Ovary (tissue), 9 donors: ENCODE data around the gene STEAP3. TPM values are rescaled to one million over a fixed set of nuclear protein-coding genes. Genes with fewer than 3 reads are reported as not detected.

ENCODE experiments used
- DNase-seq, 5 donors: peaks; one replicate each; pipeline ENCODE4 v3.0.0-alpha.2; 2019 to 2020
- H3K27ac ChIP-seq, 2 donors: fragments of 200-600 bp; one replicate each; pipeline versions ENCODE4 v1.5.1 to v1.8.0; 2019 to 2022
- H3K27me3 ChIP-seq: fragments of 200-600 bp; one replicate; pipeline ENCODE4 v1.8.0; 2022
- H3K36me3 ChIP-seq: fragments of 200-600 bp; sonication (generic); one replicate; pipeline ENCODE4 v1.5.1; 2019
- H3K4me1 ChIP-seq: one replicate; pipeline ENCODE4 v1.8.1; 2013; ENCODE audit warnings: mild to moderate bottlenecking, moderate library complexity; ENCODE audit not compliant: insufficient read depth
- H3K4me3 ChIP-seq: fragments of 200-600 bp; sonication (generic); one replicate; pipeline ENCODE4 v1.5.1; 2017
- H3K9me3 ChIP-seq, 2 donors: fragments of 200-600 bp in 1 of 2; sonication (generic) in 1 of 2; one replicate each; pipeline versions ENCODE4 v1.5.1 to v1.8.1; 2013 to 2019; ENCODE audit warnings: mild to moderate bottlenecking in 1 of 2, moderate library complexity in 1 of 2
- EP300 ChIP-seq: sonication (generic); formaldehyde crosslinking; IDR thresholded peaks from one replicate; pipeline ENCODE4 v1.6.1; 2017; ENCODE audit warnings: antibody characterized with exemption
- POLR2A ChIP-seq: fragments of 450-650 bp; IDR thresholded peaks from one replicate; pipeline ENCODE4 v1.6.1; 2017; ENCODE audit warnings: antibody characterized with exemption, mild to moderate bottlenecking, moderate library complexity
- WGBS, 3 donors: extraction: QIAGEN DNeasy Blood & Tissue Kit in 1 of 3; methylation state at CpG; one replicate each; pipeline versions ENCODE4 v1.1.5 to v1.1.7; 2013 to 2017; 5-methylcytosine and 5-hydroxymethylcytosine counted together
- intact Hi-C, 4 donors: fragments of 100-400 bp; cut with DNase I; formaldehyde crosslinking; loops; one replicate each; pipeline versions ENCODE4 v1.11.0 to v1.15.1; 2022 to 2023
- polyA plus RNA-seq, 2 donors: library from polyadenylated mRNA; stranded (reverse); fragments of 200-250 nt in 1 of 2; fragments of 350-450 nt in 1 of 2; fragmentation: Illumina TruSeq in 1 of 2; extraction: RNeasy Lipid Tissue Mini Kit (QIAGEN cat#74804) in 1 of 2; gene quantifications; one replicate each; pipeline ENCODE4 v1.2.3, GENCODE V29; 2013 to 2014
- total RNA-seq, 7 donors: library from RNA; depleted of rRNA in 2 of 7; stranded (reverse); fragments of >200 nt in 2 of 7; fragmentation: NEBNext Ultra II Directional in 3 of 7; extraction: Animal tissue kit (Norgen Biotek cat#: 25700) in 3 of 7; gene quantifications; one replicate each; pipeline versions ENCODE4 v1.1.0 to v1.2.4, GENCODE V29; 2016 to 2023
- TF ChIP-seq, protein P1 (sequence below), 3 donors: fragments of 450-650 bp in 2 of 3; fragments of 200-600 bp in 1 of 3; IDR thresholded peaks; one replicate each; pipeline versions ENCODE4 v1.5.1 to v1.8.0; 2016 to 2022; ENCODE audit warnings: antibody characterized with exemption in 3 of 3, mild to moderate bottlenecking in 1 of 3
- donor health status: DM: no; HTN: no; CAD: no; lungs with moderate emphysema.
- donor health status: DM: no; HTN: no; CAD: no.
- donor health status: Bipolar disorder and iron deficiency.
- donor health status: DM: yes; HTN: yes; CAD: no.
- donor health status: DM: no; HTN: no; CAD: no.
- donor health status: DM: yes; HTN: yes; CAD: no.

The STEAP3 gene
- total and polyA plus RNA-seq, 9 donors, result 2.3 to 13.3 (median 5.8) TPM

DNA sequence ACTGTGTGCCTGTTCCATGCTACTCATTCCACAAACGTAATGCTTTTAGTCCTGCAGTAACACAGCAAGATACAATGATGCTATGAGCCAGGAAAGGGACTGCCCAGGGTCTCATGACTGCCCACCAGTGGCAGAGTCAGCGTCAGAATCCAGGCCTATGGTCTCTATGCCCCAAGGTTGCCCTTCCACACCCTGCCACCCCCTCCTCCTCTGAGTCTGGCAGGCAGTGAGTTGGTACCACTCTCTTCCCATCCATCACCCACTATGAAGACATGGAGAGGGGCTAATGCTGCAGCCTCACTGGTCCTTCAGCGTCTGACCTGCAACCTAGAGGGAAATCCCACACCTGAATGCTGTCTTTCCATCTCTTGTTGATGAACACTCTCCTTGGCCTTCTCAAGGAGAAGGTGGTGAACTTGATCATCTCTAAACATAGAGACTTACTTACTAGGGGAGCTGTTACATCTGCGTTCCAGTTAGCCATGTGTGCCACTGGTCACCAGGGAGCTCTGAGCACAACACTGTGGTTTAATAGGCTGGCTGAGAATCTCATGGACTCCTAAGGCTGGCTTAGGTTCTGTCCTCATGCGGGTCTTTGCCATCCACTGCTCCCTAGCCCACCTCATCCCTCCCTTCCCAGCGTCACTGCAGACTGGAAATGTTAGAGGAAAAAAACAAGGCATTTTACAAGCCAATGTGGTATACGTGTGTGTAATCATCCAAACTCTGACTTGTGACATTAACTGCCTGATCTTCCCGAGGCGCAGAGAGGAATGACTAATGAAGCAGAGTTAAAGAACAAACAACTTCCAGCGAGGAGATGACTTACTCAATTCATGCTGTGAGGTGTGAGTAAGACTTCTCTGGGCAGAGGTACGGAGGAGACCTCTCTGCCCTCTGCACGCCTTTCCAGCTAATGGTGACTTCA is 28.8 kb downstream of the STEAP3 start:
- H3K36me3 ChIP-seq, result no peaks in the 10 kb centered on the region
- intact Hi-C loops, result no loop called here
- peak overlapping the region in 1 of 2 donors; percentile 10 for H3K27ac ChIP-seq
- peaks cover 3% of the 10 kb centered on the region for H3K4me1 ChIP-seq
- H3K27me3 ChIP-seq, result no peaks in the 10 kb centered on the region
- H3K9me3 ChIP-seq, result no peaks in the 10 kb centered on the region
- H3K4me3 ChIP-seq, result no peak overlapping the region
- TF ChIP-seq, protein P1, sequence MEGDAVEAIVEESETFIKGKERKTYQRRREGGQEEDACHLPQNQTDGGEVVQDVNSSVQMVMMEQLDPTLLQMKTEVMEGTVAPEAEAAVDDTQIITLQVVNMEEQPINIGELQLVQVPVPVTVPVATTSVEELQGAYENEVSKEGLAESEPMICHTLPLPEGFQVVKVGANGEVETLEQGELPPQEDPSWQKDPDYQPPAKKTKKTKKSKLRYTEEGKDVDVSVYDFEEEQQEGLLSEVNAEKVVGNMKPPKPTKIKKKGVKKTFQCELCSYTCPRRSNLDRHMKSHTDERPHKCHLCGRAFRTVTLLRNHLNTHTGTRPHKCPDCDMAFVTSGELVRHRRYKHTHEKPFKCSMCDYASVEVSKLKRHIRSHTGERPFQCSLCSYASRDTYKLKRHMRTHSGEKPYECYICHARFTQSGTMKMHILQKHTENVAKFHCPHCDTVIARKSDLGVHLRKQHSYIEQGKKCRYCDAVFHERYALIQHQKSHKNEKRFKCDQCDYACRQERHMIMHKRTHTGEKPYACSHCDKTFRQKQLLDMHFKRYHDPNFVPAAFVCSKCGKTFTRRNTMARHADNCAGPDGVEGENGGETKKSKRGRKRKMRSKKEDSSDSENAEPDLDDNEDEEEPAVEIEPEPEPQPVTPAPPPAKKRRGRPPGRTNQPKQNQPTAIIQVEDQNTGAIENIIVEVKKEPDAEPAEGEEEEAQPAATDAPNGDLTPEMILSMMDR (IDR thresholded peaks at IDR 0.05), result no peak
- TF ChIP-seq EP300 (no peak), POLR2A (no peak)
- DNase-seq, result no peak
- 71 to 75% (median 74%) methylated on average over 12 of the region's 12 CpGs for WGBS, 3 donors

DNA sequence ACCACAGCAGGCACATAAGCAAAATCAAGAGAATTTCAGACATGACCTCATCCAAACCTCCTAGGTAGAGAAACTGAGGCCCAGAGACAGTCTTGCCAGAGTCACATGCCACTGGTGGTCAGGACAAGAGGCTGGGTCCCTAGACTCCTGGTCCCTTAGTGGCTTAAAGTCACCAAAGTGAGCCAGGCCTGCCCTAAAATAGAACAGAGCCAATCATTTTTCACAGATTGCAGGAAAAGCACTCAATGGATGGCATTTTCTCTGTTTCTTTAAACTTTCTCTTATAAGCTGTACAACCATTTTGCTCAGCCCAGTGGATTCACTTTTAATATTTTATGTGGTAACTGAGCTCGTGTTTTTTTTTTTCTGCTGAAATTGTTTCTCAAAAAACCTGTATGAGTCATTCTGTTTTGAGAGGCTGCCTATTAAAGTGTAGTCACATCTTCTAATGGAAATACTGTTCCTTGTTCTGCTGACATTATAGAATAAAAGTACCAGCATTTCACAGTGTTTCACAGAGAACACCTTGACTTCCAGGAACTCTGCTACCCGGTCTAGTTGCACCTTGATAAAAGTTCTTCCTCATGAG is 29.6 kb downstream of the STEAP3 start:
- 35 to 42% (median 42%) methylated on average over 2 of the region's 2 CpGs for WGBS, 3 donors
- peaks cover 3% of the 10 kb centered on the region for H3K4me1 ChIP-seq

DNA sequence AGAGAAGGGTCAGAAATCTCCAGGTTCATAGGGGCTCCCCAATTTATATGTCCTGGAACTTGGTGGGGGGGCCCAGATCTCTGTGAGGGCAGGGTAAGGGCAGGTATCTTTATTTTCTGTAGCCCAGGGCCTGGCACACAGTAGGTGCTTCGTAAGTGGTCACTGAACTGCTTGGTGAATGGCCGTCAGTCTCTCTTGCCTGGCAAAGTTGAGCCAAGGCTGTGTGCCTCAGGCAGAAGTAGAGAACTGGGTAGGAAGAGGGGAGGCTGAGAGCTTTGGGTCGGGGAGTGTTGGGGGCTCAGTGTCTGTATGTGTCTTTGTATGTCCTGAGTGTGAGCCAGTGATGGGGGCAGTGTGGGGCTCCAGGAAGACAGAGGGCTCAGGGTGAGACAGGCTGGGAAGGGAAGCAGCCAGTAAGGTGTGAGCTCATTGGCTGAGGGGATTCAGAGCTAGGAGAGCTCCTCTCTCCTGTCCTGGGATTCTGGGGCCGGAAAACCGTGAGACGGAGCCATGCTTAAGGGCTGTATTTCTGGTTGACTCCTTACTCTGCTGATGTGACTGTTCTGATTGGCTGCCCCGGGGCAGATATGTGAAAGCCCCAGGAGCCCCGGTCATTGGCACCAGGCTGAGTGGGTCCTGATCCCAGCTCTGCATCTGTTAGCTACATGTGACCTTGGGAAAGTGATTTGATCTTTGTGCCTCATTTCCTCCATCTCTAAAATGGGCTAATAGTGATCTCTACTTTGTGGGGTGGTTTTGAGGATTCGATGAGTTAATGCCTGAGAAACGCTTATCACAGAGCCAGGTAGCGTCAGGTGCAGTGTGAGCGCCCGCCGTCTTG is 30.3 kb downstream of the STEAP3 start:
- DNase-seq, result no peak
- Histone ChIP-seq H3K4me3 (no peak overlapping the region), H3K27me3 (no peaks in the 10 kb centered on the region), H3K4me1 (peaks cover 3% of the 10 kb centered on the region), H3K36me3 (no peaks in the 10 kb centered on the region), H3K27ac (no peak overlapping the region), H3K9me3 (no peaks in the 10 kb centered on the region)
- intact Hi-C loops, result no loop called here
- TF ChIP-seq POLR2A, result no peak
- TF ChIP-seq, protein P1 (IDR thresholded peaks at IDR 0.05), result no peak
- no peak for TF ChIP-seq EP300
- 83 to 96% (median 91%) methylated on average over 14 of the region's 14 CpGs for WGBS, 3 donors

More for the DNA sequence above, 29.6 kb downstream of the STEAP3 start:
- Histone ChIP-seq H3K27ac (peak overlapping the region in 1 of 2 donors; percentile 10), H3K27me3 (no peaks in the 10 kb centered on the region), H3K36me3 (no peaks in the 10 kb centered on the region), H3K9me3 (no peaks in the 10 kb centered on the region), H3K4me3 (no peak overlapping the region)
- TF ChIP-seq POLR2A (no peak), EP300 (no peak)
- TF ChIP-seq, protein P1 (IDR thresholded peaks at IDR 0.05), result no peak
- intact Hi-C loops, result no loop called here
- DNase-seq, result no peak

DNA sequence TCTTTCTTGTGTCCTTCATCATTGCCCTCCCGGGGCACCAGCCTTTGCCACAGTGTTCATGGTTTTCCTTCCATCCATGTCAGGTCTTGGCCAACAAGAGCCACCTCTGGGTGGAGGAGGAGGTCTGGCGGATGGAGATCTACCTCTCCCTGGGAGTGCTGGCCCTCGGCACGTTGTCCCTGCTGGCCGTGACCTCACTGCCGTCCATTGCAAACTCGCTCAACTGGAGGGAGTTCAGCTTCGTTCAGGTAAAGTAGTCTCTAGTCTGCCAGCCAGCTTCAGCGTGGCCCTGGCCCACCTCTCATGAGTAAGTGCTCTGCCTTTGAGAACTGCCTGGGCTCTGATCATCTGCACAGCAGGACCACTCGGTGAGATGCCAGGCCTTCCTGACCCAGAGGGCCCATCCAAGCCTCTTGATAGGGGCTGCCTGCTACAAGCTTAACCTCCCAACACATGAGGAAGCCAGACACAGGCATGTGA is 31.0 kb downstream of the STEAP3 start:
- Histone ChIP-seq H3K36me3 (no peaks in the 10 kb centered on the region), H3K4me3 (no peak overlapping the region), H3K27ac (no peak overlapping the region), H3K9me3 (no peaks in the 10 kb centered on the region), H3K27me3 (no peaks in the 10 kb centered on the region), H3K4me1 (peaks cover 3% of the 10 kb centered on the region)
- intact Hi-C loops, result no loop called here
- DNase-seq, result no peak
- TF ChIP-seq, protein P1 (IDR thresholded peaks at IDR 0.05), result no peak
- 95 to 96% (median 95%) methylated on average over 10 of the region's 10 CpGs for WGBS, 3 donors
